ENCODE data around the gene SLC15A2.

- TF ChIP-seq, protein P1, sequence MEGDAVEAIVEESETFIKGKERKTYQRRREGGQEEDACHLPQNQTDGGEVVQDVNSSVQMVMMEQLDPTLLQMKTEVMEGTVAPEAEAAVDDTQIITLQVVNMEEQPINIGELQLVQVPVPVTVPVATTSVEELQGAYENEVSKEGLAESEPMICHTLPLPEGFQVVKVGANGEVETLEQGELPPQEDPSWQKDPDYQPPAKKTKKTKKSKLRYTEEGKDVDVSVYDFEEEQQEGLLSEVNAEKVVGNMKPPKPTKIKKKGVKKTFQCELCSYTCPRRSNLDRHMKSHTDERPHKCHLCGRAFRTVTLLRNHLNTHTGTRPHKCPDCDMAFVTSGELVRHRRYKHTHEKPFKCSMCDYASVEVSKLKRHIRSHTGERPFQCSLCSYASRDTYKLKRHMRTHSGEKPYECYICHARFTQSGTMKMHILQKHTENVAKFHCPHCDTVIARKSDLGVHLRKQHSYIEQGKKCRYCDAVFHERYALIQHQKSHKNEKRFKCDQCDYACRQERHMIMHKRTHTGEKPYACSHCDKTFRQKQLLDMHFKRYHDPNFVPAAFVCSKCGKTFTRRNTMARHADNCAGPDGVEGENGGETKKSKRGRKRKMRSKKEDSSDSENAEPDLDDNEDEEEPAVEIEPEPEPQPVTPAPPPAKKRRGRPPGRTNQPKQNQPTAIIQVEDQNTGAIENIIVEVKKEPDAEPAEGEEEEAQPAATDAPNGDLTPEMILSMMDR (IDR thresholded peaks at IDR 0.05) = no peak
- no peak for TF ChIP-seq ZFX (IDR thresholded peaks at IDR 0.05; ENCODE audit: borderline replicate concordance)
Observed at GRCh38 chr3:121979734-121980449, 85.7 kb downstream of the SLC15A2 start.

All from 22Rv1 (cell line).